Hepatocyte (in vitro differentiated cells): Measurements from ENCODE around the gene SH3YL1.

Experiments
- EZH2 ChIP-seq: fragments of 200-600 bp; sonication (generic); IDR thresholded peaks from 2 replicates; pipeline ENCODE4 v1.6.1; 2016; ENCODE audit warnings: antibody characterized with exemption, mild to moderate bottlenecking, borderline replicate concordance
- EZH2phosphoT487 ChIP-seq: fragments of 200-600 bp; sonication (generic); IDR thresholded peaks from one replicate; pipeline ENCODE4 v1.6.1; 2018; ENCODE audit warnings: antibody characterized with exemption, mild to moderate bottlenecking, low read depth, moderate library complexity; ENCODE audit not compliant: unreplicated experiment, severe bottlenecking
- TF ChIP-seq, protein P1 (sequence below): fragments of 200-600 bp; sonication (generic); IDR thresholded peaks from 2 replicates; pipeline ENCODE4 v1.5.1; 2016; ENCODE audit warnings: antibody characterized with exemption, mild to moderate bottlenecking; ENCODE audit not compliant: poor library complexity

DNA sequence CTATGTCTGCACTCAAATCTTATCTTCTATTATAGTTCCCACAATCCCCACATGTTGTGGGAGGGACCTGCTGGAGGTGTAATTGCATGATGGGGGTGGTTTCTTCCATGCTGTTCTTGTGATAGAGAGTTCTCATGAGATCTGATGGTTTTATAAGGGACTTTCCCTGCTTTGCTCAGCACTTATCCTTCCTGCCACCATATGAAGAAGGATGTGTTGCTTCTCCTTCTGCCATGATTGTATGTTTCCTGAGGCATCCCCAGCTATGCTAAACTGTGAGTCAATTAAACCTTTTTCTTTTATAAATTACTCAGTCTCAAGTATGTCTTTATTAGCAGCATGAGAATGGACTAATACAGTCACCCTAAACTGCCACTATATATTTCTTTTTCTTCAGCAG lies 79.1 kb downstream of the SH3YL1 start:
- TF ChIP-seq, protein P1, sequence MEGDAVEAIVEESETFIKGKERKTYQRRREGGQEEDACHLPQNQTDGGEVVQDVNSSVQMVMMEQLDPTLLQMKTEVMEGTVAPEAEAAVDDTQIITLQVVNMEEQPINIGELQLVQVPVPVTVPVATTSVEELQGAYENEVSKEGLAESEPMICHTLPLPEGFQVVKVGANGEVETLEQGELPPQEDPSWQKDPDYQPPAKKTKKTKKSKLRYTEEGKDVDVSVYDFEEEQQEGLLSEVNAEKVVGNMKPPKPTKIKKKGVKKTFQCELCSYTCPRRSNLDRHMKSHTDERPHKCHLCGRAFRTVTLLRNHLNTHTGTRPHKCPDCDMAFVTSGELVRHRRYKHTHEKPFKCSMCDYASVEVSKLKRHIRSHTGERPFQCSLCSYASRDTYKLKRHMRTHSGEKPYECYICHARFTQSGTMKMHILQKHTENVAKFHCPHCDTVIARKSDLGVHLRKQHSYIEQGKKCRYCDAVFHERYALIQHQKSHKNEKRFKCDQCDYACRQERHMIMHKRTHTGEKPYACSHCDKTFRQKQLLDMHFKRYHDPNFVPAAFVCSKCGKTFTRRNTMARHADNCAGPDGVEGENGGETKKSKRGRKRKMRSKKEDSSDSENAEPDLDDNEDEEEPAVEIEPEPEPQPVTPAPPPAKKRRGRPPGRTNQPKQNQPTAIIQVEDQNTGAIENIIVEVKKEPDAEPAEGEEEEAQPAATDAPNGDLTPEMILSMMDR, result no peak
- no peak for TF ChIP-seq EZH2
- TF ChIP-seq EZH2phosphoT487, result no peak
